Measurements from ENCODE around the gene NLRX1.

GRCh38 chr11:119195680-119196079 lies 27.2 kb downstream of the NLRX1 start:
- no peak for TF ChIP-seq CTCF (IDR thresholded peaks at IDR 0.05)
- TF ChIP-seq EP300 (IDR thresholded peaks at IDR 0.05), result no peak
